RWPE1 (cell line): ENCODE measurements around the gene OR4K13.

Experiments
- CTCF ChIA-PET: fragments of 350-600 bp; sonication (Branson Sonifier 250); formaldehyde crosslinking; extraction: SDS; loops from one replicate; lab custom pipeline; 2021; lab: Yijun Ruan, JAX
- POLR2A ChIA-PET: fragments of 400-600 bp; formaldehyde crosslinking; extraction: SDS; loops from one replicate; lab custom pipeline; 2020; ENCODE audit warnings: antibody characterized with exemption; ENCODE audit not compliant: low non-redundant PET; lab: Yijun Ruan, JAX
- DNase-seq: peaks from one replicate; pipeline ENCODE4 v3.0.0; 2012; ENCODE audit warnings: low spot score
- H3K27ac ChIP-seq: fragments of 450-650 bp; 2 replicates; pipeline ENCODE4 v1.5.1; 2017
- CTCF ChIP-seq: fragments of 450-650 bp; conservative IDR thresholded peaks from 2 replicates; pipeline ENCODE4 v1.5.1; 2017; ENCODE audit warnings: low read depth, mild to moderate bottlenecking

The OR4K13 gene

GRCh38 chr14:20019257-20019865 lies 16.5 kb downstream of the OR4K13 start, which contains the start of gene OR4K14:
TSS of gene OR4K14 (minus strand) at chr14:20019307. CDS start at chr14:20015193, 4,114 bp downstream.
- no peak within 1 kb of the TSS for H3K27ac ChIP-seq
- no peak for TF ChIP-seq CTCF
- CTCF ChIA-PET, result no interaction called here
- no peak for DNase-seq
- POLR2A ChIA-PET, result no interaction called here

DNA sequence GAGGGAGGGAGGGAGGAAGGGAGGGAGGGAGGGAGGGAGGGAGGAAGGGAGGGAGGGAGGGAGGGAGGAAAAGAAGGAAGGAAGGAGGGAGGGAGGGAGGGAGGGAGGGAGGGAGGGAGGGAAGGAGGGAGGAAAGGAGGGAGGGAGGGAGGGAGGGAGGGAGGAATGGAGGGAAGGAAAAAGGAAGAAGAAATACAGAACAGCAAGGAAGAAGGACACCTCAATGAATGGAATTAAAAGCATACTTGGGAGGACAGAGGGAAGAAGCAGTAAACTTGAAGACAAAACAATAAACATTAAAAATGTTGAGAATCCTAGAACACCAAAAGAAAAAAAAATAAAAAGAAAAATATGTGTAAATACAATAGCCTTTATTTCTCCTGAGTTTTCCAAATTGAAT lies 27.7 kb downstream of the OR4K13 start:
- no peak for TF ChIP-seq CTCF
- no peak for DNase-seq
- ChIA-PET CTCF (no interaction called here), POLR2A (no interaction called here)
- no peak overlapping the region for H3K27ac ChIP-seq

GRCh38 chr14:20002319-20002718 lies 33.5 kb downstream of the OR4K13 start:
- H3K27ac ChIP-seq, result no peak overlapping the region
- no peak for TF ChIP-seq CTCF
- ChIA-PET CTCF (no interaction called here), POLR2A (no interaction called here)
- DNase-seq, result no peak

DNA sequence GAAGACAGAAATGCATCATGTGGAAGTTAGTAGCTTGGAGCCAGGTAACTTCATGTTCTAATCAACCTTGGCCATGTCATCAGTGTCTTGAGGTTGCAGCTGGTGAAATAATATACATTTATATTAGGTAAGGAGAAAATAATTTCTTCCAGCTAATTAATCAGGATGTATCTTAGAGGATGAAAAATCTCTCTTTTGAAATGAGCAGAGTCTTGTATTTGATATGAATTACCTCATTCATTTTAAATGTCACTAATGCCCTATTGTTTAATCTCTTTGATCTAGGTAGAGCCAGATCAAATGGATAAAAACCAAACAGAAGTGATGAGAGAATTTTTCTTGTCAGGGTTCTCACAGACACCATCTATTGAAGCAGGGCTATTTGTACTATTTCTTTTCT lies 34.0 kb downstream of the OR4K13 start, which contains the start of gene OR4Q2:
TSS of gene OR4Q2 (plus strand) at position 301 of the 400 bp plus-strand sequence.
- ChIA-PET CTCF (interaction anchor here (0.6 kb wide), 1 partner anchor 69 kb away, joined by 3 read pairs; no protein-coding TSS in a partner anchor), POLR2A (no interaction called here)
- no peak for DNase-seq
- H3K27ac ChIP-seq, result no peak within 1 kb of the TSS
- TF ChIP-seq CTCF, result no peak

GRCh38 chr14:19993438-19993837 lies 42.4 kb downstream of the OR4K13 start:
- no peak overlapping the region for H3K27ac ChIP-seq
- POLR2A ChIA-PET, result no interaction called here
- no peak for TF ChIP-seq CTCF
- DNase-seq, result no peak
- CTCF ChIA-PET, result no interaction called here
